ENCODE measurements around the gene SNUPN.

DNA sequence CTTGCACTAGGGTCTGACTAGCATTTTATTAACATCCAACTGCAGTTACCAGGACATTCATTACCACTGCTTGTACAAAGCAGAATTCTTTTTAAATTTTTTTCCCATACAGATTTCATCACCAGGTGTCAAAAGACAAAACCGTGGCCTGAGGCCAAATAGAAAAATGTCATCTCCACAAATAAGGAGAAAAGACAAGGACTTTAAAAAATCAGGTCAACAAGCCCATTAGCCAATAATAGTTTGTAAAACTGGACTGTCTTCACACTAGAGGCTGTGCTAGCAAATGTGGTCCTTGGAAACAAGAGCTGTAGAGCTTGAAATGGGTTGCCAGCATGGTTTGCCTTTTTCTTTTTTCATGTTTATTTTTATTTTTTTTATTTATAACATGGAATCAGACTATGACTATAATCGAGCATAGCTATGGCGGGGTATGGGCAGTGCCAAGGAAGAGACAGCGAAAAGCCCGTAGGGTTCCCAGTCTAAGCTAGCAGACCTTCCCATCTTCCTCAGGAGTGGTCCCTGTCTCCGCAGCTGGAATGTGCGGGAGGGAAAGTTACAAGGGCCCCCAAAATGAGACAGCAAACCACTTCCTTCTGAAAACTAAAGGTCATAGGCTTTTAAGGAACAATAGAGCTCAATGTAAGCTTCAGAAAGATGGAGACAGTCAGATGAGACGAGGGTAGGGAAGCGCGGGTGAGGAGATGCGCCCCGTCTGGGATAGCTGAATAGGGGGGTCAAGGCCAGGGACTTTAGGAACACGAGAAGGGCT lies 47.9 kb downstream of the SNUPN start:
- TF ChIP-seq, protein P1, sequence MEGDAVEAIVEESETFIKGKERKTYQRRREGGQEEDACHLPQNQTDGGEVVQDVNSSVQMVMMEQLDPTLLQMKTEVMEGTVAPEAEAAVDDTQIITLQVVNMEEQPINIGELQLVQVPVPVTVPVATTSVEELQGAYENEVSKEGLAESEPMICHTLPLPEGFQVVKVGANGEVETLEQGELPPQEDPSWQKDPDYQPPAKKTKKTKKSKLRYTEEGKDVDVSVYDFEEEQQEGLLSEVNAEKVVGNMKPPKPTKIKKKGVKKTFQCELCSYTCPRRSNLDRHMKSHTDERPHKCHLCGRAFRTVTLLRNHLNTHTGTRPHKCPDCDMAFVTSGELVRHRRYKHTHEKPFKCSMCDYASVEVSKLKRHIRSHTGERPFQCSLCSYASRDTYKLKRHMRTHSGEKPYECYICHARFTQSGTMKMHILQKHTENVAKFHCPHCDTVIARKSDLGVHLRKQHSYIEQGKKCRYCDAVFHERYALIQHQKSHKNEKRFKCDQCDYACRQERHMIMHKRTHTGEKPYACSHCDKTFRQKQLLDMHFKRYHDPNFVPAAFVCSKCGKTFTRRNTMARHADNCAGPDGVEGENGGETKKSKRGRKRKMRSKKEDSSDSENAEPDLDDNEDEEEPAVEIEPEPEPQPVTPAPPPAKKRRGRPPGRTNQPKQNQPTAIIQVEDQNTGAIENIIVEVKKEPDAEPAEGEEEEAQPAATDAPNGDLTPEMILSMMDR (conservative IDR thresholded peaks at IDR 0.05; ENCODE audit: low read depth, low read length) = no peak
- TF ChIP-seq, protein P2, sequence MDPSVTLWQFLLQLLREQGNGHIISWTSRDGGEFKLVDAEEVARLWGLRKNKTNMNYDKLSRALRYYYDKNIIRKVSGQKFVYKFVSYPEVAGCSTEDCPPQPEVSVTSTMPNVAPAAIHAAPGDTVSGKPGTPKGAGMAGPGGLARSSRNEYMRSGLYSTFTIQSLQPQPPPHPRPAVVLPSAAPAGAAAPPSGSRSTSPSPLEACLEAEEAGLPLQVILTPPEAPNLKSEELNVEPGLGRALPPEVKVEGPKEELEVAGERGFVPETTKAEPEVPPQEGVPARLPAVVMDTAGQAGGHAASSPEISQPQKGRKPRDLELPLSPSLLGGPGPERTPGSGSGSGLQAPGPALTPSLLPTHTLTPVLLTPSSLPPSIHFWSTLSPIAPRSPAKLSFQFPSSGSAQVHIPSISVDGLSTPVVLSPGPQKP (IDR thresholded peaks at IDR 0.05; ENCODE audit: borderline replicate concordance, low read depth, low read length) = no peak
- TF ChIP-seq SMC3 (IDR thresholded peaks at IDR 0.05; ENCODE audit: low read depth, low read length) = no peak
- no peak for TF ChIP-seq POLR2A (IDR thresholded peaks at IDR 0.05; ENCODE audit: low read depth, low read length)
- no peak for TF ChIP-seq CEBPB (IDR thresholded peaks at IDR 0.05; ENCODE audit: low read depth, low read length)
- TF ChIP-seq MAFK (IDR thresholded peaks at IDR 0.05; ENCODE audit: low read depth, low read length) = no peak
- TF ChIP-seq RAD21 (IDR thresholded peaks at IDR 0.05; ENCODE audit: low read length) = no peak
- no peak for TF ChIP-seq FOS (IDR thresholded peaks at IDR 0.05; ENCODE audit: low read depth, low read length)
- no peak for TF ChIP-seq NFE2L2 (IDR thresholded peaks at IDR 0.05; ENCODE audit: low read depth, low read length)
- TF ChIP-seq MXI1 (IDR thresholded peaks at IDR 0.05; ENCODE audit: borderline replicate concordance, low read depth, low read length) = no peak
